ENCODE data around the gene POTEE.
"Not testable (repeated sequence)": the region's sequence is repeated elsewhere in the genome, so short reads cannot be mapped to it uniquely, and the experiment has no call there.

Gene POTEE

GRCh38 chr2:131209030-131209772 lies at the start of gene POTEE:
Gene POTEE, plus strand, starts transcription at chr2:131209536. Its CDS starts 8,867 bp downstream, at chr2:131218403.
- H3K27me3 ChIP-seq (ENCODE audit: control insufficient read depth, insufficient read depth, low read length); H3K4me1 ChIP-seq (ENCODE audit: control insufficient read depth, insufficient read depth, low read length); H3K27ac ChIP-seq (ENCODE audit: low read length); H3K9me3 ChIP-seq (ENCODE audit: control insufficient read depth, insufficient read depth, low read length); H3K4me3 ChIP-seq (ENCODE audit: low read length); DNase-seq (ENCODE audit: low read depth, low spot score); H3K36me3 ChIP-seq (ENCODE audit: control insufficient read depth, insufficient read depth, low read length): not testable (repeated sequence)
- WGBS (ENCODE audit: insufficient coverage, insufficient read length) = no CpG with 5 or more reads among the region's 33 CpGs

GRCh38 chr2:131165562-131165961 lies 43.8 kb upstream of the POTEE start:
- not testable (repeated sequence) for H3K9me3 ChIP-seq (ENCODE audit: control insufficient read depth, insufficient read depth, low read length); H3K36me3 ChIP-seq (ENCODE audit: control insufficient read depth, insufficient read depth, low read length); DNase-seq (ENCODE audit: low read depth, low spot score); H3K4me3 ChIP-seq (ENCODE audit: low read length); H3K27me3 ChIP-seq (ENCODE audit: control insufficient read depth, insufficient read depth, low read length); H3K4me1 ChIP-seq (ENCODE audit: control insufficient read depth, insufficient read depth, low read length); H3K27ac ChIP-seq (ENCODE audit: low read length)
- WGBS (ENCODE audit: insufficient coverage, insufficient read length) = no CpG with 5 or more reads among the region's 5 CpGs

GRCh38 chr2:131168538-131168937 lies 40.8 kb upstream of the POTEE start:
- no peak for DNase-seq (ENCODE audit: low read depth, low spot score)
- Histone ChIP-seq H3K27me3 (ENCODE audit: control insufficient read depth, insufficient read depth, low read length) (no peaks in the 10 kb centered on the region), H3K27ac (ENCODE audit: low read length) (no peak overlapping the region), H3K36me3 (ENCODE audit: control insufficient read depth, insufficient read depth, low read length) (no peaks in the 10 kb centered on the region), H3K4me1 (ENCODE audit: control insufficient read depth, insufficient read depth, low read length) (no peaks in the 10 kb centered on the region), H3K4me3 (ENCODE audit: low read length) (no peak overlapping the region), H3K9me3 (ENCODE audit: control insufficient read depth, insufficient read depth, low read length) (no peaks in the 10 kb centered on the region)
- WGBS (ENCODE audit: insufficient coverage, insufficient read length) = no CpG with 5 or more reads among the region's 5 CpGs

GRCh38 chr2:131178050-131178449 lies 31.3 kb upstream of the POTEE start:
- H3K9me3 ChIP-seq (ENCODE audit: control insufficient read depth, insufficient read depth, low read length); DNase-seq (ENCODE audit: low read depth, low spot score); H3K4me3 ChIP-seq (ENCODE audit: low read length); H3K27me3 ChIP-seq (ENCODE audit: control insufficient read depth, insufficient read depth, low read length); H3K36me3 ChIP-seq (ENCODE audit: control insufficient read depth, insufficient read depth, low read length); H3K27ac ChIP-seq (ENCODE audit: low read length); H3K4me1 ChIP-seq (ENCODE audit: control insufficient read depth, insufficient read depth, low read length): not testable (repeated sequence)
- WGBS (ENCODE audit: insufficient coverage, insufficient read length) = no CpG with 5 or more reads among the region's 10 CpGs

GRCh38 chr2:131178721-131179418 lies 30.5 kb upstream of the POTEE start:
- not testable (repeated sequence) for H3K9me3 ChIP-seq (ENCODE audit: control insufficient read depth, insufficient read depth, low read length); H3K27ac ChIP-seq (ENCODE audit: low read length); H3K36me3 ChIP-seq (ENCODE audit: control insufficient read depth, insufficient read depth, low read length); H3K4me1 ChIP-seq (ENCODE audit: control insufficient read depth, insufficient read depth, low read length); H3K27me3 ChIP-seq (ENCODE audit: control insufficient read depth, insufficient read depth, low read length); DNase-seq (ENCODE audit: low read depth, low spot score); H3K4me3 ChIP-seq (ENCODE audit: low read length)
- WGBS (ENCODE audit: insufficient coverage, insufficient read length) = no CpG with 5 or more reads among the region's 15 CpGs

GRCh38 chr2:131181451-131181850 lies 27.9 kb upstream of the POTEE start:
- H3K4me3 ChIP-seq (ENCODE audit: low read length); H3K4me1 ChIP-seq (ENCODE audit: control insufficient read depth, insufficient read depth, low read length); H3K9me3 ChIP-seq (ENCODE audit: control insufficient read depth, insufficient read depth, low read length); H3K27me3 ChIP-seq (ENCODE audit: control insufficient read depth, insufficient read depth, low read length); H3K36me3 ChIP-seq (ENCODE audit: control insufficient read depth, insufficient read depth, low read length); H3K27ac ChIP-seq (ENCODE audit: low read length); DNase-seq (ENCODE audit: low read depth, low spot score): not testable (repeated sequence)
- no CpG with 5 or more reads among the region's 4 CpGs for WGBS (ENCODE audit: insufficient coverage, insufficient read length)

GRCh38 chr2:131193421-131193820 lies 15.9 kb upstream of the POTEE start:
- not testable (repeated sequence) for H3K36me3 ChIP-seq (ENCODE audit: control insufficient read depth, insufficient read depth, low read length); H3K4me3 ChIP-seq (ENCODE audit: low read length); H3K4me1 ChIP-seq (ENCODE audit: control insufficient read depth, insufficient read depth, low read length); DNase-seq (ENCODE audit: low read depth, low spot score); H3K27me3 ChIP-seq (ENCODE audit: control insufficient read depth, insufficient read depth, low read length); H3K9me3 ChIP-seq (ENCODE audit: control insufficient read depth, insufficient read depth, low read length); H3K27ac ChIP-seq (ENCODE audit: low read length)
- no CpG with 5 or more reads among the region's 3 CpGs for WGBS (ENCODE audit: insufficient coverage, insufficient read length)

- DNase-seq (ENCODE audit: low read depth, low spot score); H3K36me3 ChIP-seq (ENCODE audit: control insufficient read depth, insufficient read depth, low read length); H3K27ac ChIP-seq (ENCODE audit: low read length); H3K9me3 ChIP-seq (ENCODE audit: control insufficient read depth, insufficient read depth, low read length); H3K4me3 ChIP-seq (ENCODE audit: low read length); H3K4me1 ChIP-seq (ENCODE audit: control insufficient read depth, insufficient read depth, low read length); H3K27me3 ChIP-seq (ENCODE audit: control insufficient read depth, insufficient read depth, low read length): not testable (repeated sequence)
- no CpG with 5 or more reads among the region's 2 CpGs for WGBS (ENCODE audit: insufficient coverage, insufficient read length)
Measured at GRCh38 chr2:131196186-131196585, 13.2 kb upstream of the POTEE start.

- WGBS (ENCODE audit: insufficient coverage, insufficient read length) = no CpG with 5 or more reads among the region's 14 CpGs
- Histone ChIP-seq H3K27ac (ENCODE audit: low read length) (no peak overlapping the region), H3K9me3 (ENCODE audit: control insufficient read depth, insufficient read depth, low read length) (no peaks in the 10 kb centered on the region), H3K4me1 (ENCODE audit: control insufficient read depth, insufficient read depth, low read length) (no peaks in the 10 kb centered on the region), H3K27me3 (ENCODE audit: control insufficient read depth, insufficient read depth, low read length) (no peaks in the 10 kb centered on the region), H3K36me3 (ENCODE audit: control insufficient read depth, insufficient read depth, low read length) (no peaks in the 10 kb centered on the region), H3K4me3 (ENCODE audit: low read length) (no peak overlapping the region)
- no peak for DNase-seq (ENCODE audit: low read depth, low spot score)
Measured at GRCh38 chr2:131201098-131201497, 8.2 kb upstream of the POTEE start.

GRCh38 chr2:131207839-131208238 lies 1.5 kb upstream of the POTEE start:
- H3K36me3 ChIP-seq (ENCODE audit: control insufficient read depth, insufficient read depth, low read length); H3K4me3 ChIP-seq (ENCODE audit: low read length); H3K9me3 ChIP-seq (ENCODE audit: control insufficient read depth, insufficient read depth, low read length); H3K27me3 ChIP-seq (ENCODE audit: control insufficient read depth, insufficient read depth, low read length); H3K27ac ChIP-seq (ENCODE audit: low read length); DNase-seq (ENCODE audit: low read depth, low spot score); H3K4me1 ChIP-seq (ENCODE audit: control insufficient read depth, insufficient read depth, low read length): not testable (repeated sequence)
- WGBS (ENCODE audit: insufficient coverage, insufficient read length) = 100% methylated on average over 1 of the region's 9 CpGs

- DNase-seq (ENCODE audit: low read depth, low spot score); H3K27ac ChIP-seq (ENCODE audit: low read length); H3K36me3 ChIP-seq (ENCODE audit: control insufficient read depth, insufficient read depth, low read length); H3K4me1 ChIP-seq (ENCODE audit: control insufficient read depth, insufficient read depth, low read length); H3K4me3 ChIP-seq (ENCODE audit: low read length); H3K27me3 ChIP-seq (ENCODE audit: control insufficient read depth, insufficient read depth, low read length); H3K9me3 ChIP-seq (ENCODE audit: control insufficient read depth, insufficient read depth, low read length): not testable (repeated sequence)
- no CpG with 5 or more reads among the region's 14 CpGs for WGBS (ENCODE audit: insufficient coverage, insufficient read length)
Measured at GRCh38 chr2:131209773-131210104, 403 bp downstream of the POTEE start.
